GM12864 (cell line): ENCODE measurements around the gene TTC12.

Source experiments
- DNase-seq: peaks from one replicate; pipeline ENCODE4 v3.0.0-alpha.2; 2011; ENCODE audit warnings: low read depth
- H3K4me3 ChIP-seq: 2 replicates; pipeline ENCODE4 v1.5.1; 2011; ENCODE audit warnings: mild to moderate bottlenecking, low read depth, low read length, control low read depth
- CTCF ChIP-seq: IDR thresholded peaks from 2 replicates; pipeline ENCODE4 v1.5.1; 2011; ENCODE audit warnings: low read depth, mild to moderate bottlenecking, moderate library complexity, low read length, control low read depth, inconsistent platforms; ENCODE audit errors: missing control alignments

Gene TTC12

GRCh38 chr11:113272281-113272680 lies 42.1 kb upstream of the TTC12 start:
- no peak overlapping the region for H3K4me3 ChIP-seq
- DNase-seq = no peak
- no peak for TF ChIP-seq CTCF

- no peak overlapping the region for H3K4me3 ChIP-seq
- no peak for DNase-seq
- no peak for TF ChIP-seq CTCF
These were observed 41.3 kb upstream of the TTC12 start for GRCh38 chr11:113272927-113273615.

GRCh38 chr11:113273720-113274119 lies 40.7 kb upstream of the TTC12 start:
- TF ChIP-seq CTCF = no peak
- H3K4me3 ChIP-seq = no peak overlapping the region
- no peak for DNase-seq

- H3K4me3 ChIP-seq = no peak overlapping the region
- no peak for DNase-seq
- peak; percentile 4 for TF ChIP-seq CTCF
These were observed 39.4 kb upstream of the TTC12 start for GRCh38 chr11:113274713-113275582.

- no peak for DNase-seq
- no peak for TF ChIP-seq CTCF
- H3K4me3 ChIP-seq = no peak overlapping the region
These were observed 38.8 kb upstream of the TTC12 start for GRCh38 chr11:113275602-113276001.

GRCh38 chr11:113276466-113276865 lies 37.9 kb upstream of the TTC12 start:
- H3K4me3 ChIP-seq = no peak overlapping the region
- TF ChIP-seq CTCF = no peak

More at GRCh38 chr11:113276466-113276865, 37.9 kb upstream of the TTC12 start:
- DNase-seq = no peak
